Duodenal mucosa (tissue), 2 donors: ENCODE results near the gene CNTN1.
"Not testable (repeated sequence)": the region's sequence is repeated elsewhere in the genome, so short reads cannot be mapped to it uniquely, and the experiment has no call there.

Source experiments
- H3K27ac ChIP-seq: one replicate; pipeline ENCODE4 v1.7.0; 2013; ENCODE audit warnings: low read depth, low read length
- H3K27me3 ChIP-seq, 2 donors: one replicate each; pipeline ENCODE4 v1.7.0; 2013; ENCODE audit warnings: low read length in 2 of 2, control low read depth in 1 of 2; ENCODE audit not compliant: insufficient read depth in 2 of 2, control insufficient read depth in 1 of 2
- H3K36me3 ChIP-seq, 2 donors: one replicate each; pipeline ENCODE4 v1.7.0; 2013; ENCODE audit warnings: low read length in 2 of 2, control low read depth in 1 of 2; ENCODE audit not compliant: insufficient read depth in 2 of 2, control insufficient read depth in 1 of 2
- H3K4me1 ChIP-seq, 2 donors: one replicate each; pipeline ENCODE4 v1.7.0; 2013; ENCODE audit warnings: low read length in 2 of 2, control low read depth in 1 of 2; ENCODE audit not compliant: insufficient read depth in 2 of 2, control insufficient read depth in 1 of 2
- H3K4me3 ChIP-seq, 2 donors: one replicate each; pipeline ENCODE4 v1.7.0; 2013; ENCODE audit warnings: low read length in 2 of 2, low read depth in 1 of 2
- H3K9ac ChIP-seq, 2 donors: one replicate each; pipeline ENCODE4 v1.7.0; 2013; ENCODE audit warnings: low read length in 2 of 2, low read depth in 1 of 2
- H3K9me3 ChIP-seq, 2 donors: one replicate each; pipeline ENCODE4 v1.7.0; 2013; ENCODE audit warnings: low read length in 2 of 2, control low read depth in 1 of 2; ENCODE audit not compliant: control insufficient read depth in 1 of 2

CNTN1 gene

DNA sequence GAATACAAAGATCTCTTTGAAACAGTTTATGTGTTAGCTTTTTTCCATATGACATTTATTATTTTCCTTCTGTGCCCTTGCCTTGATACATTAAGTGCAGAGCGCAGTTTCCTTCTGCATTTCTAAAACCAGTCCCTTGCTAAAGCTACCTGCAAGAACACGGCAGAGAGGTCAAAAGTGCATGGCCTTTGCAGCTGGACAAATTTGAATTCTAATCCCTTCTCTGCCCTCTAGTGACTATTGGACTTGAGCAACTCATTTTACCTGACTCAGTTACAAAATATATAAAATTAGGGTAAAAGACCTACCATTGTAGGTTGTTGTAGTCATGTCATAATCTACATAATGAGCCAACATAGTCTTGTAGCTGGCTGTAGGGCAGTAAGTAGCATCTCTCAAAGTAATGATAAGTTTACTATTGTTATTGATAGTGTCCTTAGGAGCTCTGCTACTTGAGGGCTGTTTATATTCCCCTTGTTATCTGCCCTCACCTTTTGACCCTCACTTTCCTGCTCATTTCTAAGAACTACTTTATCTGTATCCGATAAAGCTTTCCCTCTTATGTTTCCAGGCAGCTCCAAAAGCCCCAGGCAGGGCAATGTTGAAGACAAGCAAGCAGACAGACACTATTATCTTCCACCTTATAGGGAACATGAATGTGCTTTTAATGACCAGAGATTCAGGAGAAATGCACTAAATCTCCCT, 375.9 kb downstream of the CNTN1 start:
- Histone ChIP-seq H3K9ac (no peak overlapping the region), H3K4me1 (no peaks in the 10 kb centered on the region), H3K4me3 (no peak overlapping the region), H3K27me3 (no peaks in the 10 kb centered on the region), H3K27ac (no peak overlapping the region), H3K36me3 (no peaks in the 10 kb centered on the region), H3K9me3 (no peaks in the 10 kb centered on the region)

DNA sequence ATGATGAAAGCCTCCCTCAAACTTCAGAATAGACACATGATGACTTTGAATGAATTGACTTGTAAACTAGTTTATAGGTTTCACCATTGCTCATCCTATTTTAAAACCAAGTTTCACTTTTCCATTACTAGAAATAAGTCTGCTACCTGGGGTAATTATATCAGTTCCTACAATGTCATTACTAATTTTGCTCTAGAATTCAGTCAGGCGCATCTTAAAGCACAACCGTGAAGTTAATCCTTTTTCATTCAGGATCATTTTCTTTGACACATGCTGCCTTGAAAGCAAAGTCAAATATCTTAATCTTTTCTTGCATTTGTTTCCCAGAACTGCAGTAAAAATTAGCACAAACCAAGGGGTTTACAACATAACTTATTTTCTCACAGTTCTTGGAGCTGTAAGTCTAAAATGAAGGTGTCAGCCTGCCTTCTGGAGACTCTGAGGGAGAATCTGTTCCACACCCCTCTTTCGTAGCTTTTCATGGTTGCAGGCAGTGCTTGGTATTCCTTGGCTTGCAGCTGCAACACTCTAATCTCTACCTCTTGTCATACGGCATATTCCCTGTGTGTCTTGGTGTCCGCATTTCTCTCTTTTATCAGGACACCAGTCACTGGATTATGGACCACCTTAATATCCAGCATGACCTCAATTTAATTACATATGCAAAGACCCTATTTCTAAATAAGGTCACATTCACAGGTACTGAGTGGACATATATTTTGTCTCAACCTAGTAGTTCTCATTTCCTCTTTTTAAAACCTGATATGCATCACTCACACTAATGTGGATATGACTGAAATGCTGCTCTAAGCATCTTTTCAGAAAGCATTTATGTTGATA, 381.6 kb downstream of the CNTN1 start:
- no peaks in the 10 kb centered on the region for H3K4me1 ChIP-seq
- no peak overlapping the region for H3K27ac ChIP-seq
- H3K36me3 ChIP-seq = no peaks in the 10 kb centered on the region
- H3K9me3 ChIP-seq = no peaks in the 10 kb centered on the region
- no peak overlapping the region for H3K4me3 ChIP-seq
- no peak overlapping the region for H3K9ac ChIP-seq
- no peaks in the 10 kb centered on the region for H3K27me3 ChIP-seq

DNA sequence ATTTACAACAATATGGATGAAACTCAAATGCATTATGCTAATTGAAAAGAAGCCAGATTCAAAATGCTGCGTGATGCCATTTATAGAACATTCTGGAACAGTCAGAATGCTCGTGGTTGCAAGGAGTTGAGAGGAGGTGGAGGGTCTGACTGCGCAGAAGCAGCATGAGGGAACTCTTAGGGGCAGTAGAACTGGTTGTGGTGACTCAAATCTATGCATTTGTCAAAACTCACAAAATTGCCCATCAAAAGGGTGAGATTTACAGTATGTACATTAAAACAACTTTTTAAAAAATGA, 382.2 kb downstream of the CNTN1 start:
- H3K9ac ChIP-seq = no peak overlapping the region
- no peak overlapping the region for H3K4me3 ChIP-seq
- no peaks in the 10 kb centered on the region for H3K36me3 ChIP-seq
- H3K27me3 ChIP-seq = no peaks in the 10 kb centered on the region
- H3K4me1 ChIP-seq = no peaks in the 10 kb centered on the region
- H3K9me3 ChIP-seq = no peaks in the 10 kb centered on the region
- H3K27ac ChIP-seq = no peak overlapping the region

DNA sequence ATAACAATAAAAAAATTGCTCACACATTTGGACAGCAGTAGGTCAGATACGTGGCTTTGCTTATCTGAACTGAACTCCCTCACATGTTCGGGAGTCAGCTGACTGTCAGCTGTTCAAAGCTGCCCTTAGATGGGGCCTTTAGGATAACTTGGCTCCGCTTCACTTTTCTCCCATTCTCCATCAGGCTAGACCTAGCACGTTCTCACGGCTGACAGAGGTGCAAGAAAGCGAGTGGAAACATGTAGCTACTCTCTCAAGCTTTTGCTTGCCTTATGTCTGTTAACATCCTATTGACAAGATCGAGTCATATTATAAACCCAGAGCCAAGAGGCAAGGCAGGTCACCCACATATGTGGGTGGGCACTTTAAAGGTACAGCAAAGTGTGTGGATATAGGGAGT, 383.9 kb downstream of the CNTN1 start:
- Histone ChIP-seq H3K27ac (no peak overlapping the region), H3K27me3 (no peaks in the 10 kb centered on the region), H3K9me3 (peaks cover 0 to 3% of the 10 kb centered on the region in 2 donors), H3K36me3 (no peaks in the 10 kb centered on the region), H3K4me1 (no peaks in the 10 kb centered on the region), H3K9ac (no peak overlapping the region), H3K4me3 (no peak overlapping the region)

DNA sequence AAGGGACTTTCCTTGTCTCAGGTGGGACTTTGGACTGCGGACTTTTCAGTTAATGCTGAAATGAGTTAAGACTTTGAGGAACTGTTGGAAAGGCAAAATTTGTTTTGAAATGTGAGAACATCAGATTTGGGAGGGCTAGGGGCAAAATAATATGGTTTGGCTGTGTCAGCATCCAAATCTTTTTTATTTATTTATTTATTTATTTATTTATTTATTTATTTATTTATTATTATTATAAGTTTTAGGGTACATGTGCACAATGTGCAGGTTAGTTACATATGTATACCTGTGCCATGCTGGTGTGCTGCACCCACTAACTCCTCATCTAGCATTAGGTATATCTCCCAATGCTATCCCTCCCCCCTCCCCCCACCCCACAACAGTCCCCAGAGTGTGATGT, 389.0 kb downstream of the CNTN1 start:
- not testable (repeated sequence) for H3K9me3 ChIP-seq, H3K9ac ChIP-seq, H3K4me1 ChIP-seq, H3K27ac ChIP-seq, H3K36me3 ChIP-seq, H3K4me3 ChIP-seq, H3K27me3 ChIP-seq

DNA sequence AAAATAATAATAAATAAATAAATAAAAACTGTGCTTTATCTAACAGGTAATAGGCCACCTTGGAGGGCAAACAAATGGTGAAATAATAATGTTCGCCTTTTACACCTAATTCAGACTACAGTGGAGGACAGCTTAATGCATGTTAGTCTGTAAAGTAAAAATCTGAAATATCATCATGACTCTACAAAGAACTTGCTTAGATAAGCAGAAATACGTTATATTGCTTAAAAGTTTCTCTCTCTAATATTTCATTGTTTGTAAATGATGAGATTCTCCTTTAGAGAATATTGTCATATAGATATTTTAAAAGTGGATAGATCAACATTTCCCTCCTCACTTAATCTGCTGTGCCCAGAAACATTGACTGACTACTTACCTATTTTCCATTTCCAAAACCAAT, 397.2 kb downstream of the CNTN1 start:
- no peak overlapping the region for H3K9ac ChIP-seq
- H3K27me3 ChIP-seq = no peaks in the 10 kb centered on the region
- H3K36me3 ChIP-seq = no peaks in the 10 kb centered on the region
- H3K9me3 ChIP-seq = no peaks in the 10 kb centered on the region
- no peak overlapping the region for H3K4me3 ChIP-seq
- H3K4me1 ChIP-seq = no peaks in the 10 kb centered on the region
- no peak overlapping the region for H3K27ac ChIP-seq

DNA sequence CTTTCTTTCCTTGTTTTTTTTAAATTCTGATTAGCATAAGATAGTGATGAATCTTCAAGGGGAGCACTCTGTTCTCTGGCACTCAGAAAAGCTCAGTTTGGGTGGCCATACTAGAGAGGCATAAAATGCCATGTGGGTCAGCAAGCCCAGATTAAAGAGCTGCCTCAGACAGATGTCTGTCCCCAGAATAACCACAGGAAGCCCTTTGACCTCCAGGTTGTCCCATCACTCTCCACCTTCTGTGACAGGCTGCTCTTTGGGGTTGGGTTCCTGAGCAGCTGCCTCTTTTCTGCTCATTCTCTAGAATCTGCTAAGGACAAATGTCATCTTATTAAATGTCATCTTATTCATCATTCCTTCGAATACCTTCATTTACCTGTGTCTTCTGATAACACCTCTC, 399.9 kb downstream of the CNTN1 start:
- no peaks in the 10 kb centered on the region for H3K36me3 ChIP-seq
- no peak overlapping the region for H3K27ac ChIP-seq
- H3K4me3 ChIP-seq = no peak overlapping the region
- no peaks in the 10 kb centered on the region for H3K4me1 ChIP-seq
- no peaks in the 10 kb centered on the region for H3K27me3 ChIP-seq
- no peak overlapping the region for H3K9ac ChIP-seq
- no peaks in the 10 kb centered on the region for H3K9me3 ChIP-seq

DNA sequence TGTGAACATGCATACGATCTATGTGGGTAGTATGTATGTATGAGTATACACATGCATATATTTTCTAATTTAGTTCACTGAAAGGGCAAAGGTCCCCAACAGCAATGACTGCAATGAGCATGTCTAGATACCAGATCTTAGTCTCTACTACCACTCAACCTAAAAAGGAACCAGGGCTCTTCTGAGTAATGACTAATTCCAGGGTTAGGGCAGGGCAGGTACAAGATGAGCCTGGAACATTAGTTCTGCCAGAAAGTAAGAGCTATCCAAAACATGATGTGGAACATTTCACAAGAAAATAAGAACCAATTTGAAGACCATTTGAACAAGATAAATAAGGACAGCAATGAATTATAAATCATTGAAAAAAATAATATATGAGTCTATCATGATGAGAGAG, 404.6 kb downstream of the CNTN1 start:
- H3K27me3 ChIP-seq = no peaks in the 10 kb centered on the region
- no peaks in the 10 kb centered on the region for H3K9me3 ChIP-seq
- H3K36me3 ChIP-seq = no peaks in the 10 kb centered on the region
- H3K4me1 ChIP-seq = no peaks in the 10 kb centered on the region
- no peak overlapping the region for H3K9ac ChIP-seq
- no peak overlapping the region for H3K27ac ChIP-seq
- no peak overlapping the region for H3K4me3 ChIP-seq

DNA sequence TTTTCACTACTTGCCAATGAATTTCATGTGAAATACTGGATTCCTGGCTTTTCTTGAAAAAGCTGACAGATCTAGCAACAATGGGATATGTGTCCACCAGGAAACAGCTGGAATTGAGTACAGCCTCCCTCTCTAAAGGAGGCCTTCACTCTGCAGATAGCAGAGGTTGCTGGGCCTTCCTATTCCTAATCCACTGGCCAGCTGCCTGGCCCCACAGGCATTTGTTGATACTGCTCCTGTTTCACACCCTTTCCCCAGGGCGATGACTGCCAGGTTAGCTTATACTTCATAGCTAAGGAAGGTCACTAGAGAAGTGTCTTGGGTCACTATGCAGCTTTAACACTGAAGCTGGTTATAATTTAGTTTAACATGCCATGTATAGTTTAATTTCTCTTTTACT, 408.3 kb downstream of the CNTN1 start:
- no peak overlapping the region for H3K4me3 ChIP-seq
- no peak overlapping the region for H3K27ac ChIP-seq
- no peaks in the 10 kb centered on the region for H3K36me3 ChIP-seq
- no peak overlapping the region for H3K9ac ChIP-seq
- H3K9me3 ChIP-seq = no peaks in the 10 kb centered on the region
- no peaks in the 10 kb centered on the region for H3K27me3 ChIP-seq
- no peaks in the 10 kb centered on the region for H3K4me1 ChIP-seq

DNA sequence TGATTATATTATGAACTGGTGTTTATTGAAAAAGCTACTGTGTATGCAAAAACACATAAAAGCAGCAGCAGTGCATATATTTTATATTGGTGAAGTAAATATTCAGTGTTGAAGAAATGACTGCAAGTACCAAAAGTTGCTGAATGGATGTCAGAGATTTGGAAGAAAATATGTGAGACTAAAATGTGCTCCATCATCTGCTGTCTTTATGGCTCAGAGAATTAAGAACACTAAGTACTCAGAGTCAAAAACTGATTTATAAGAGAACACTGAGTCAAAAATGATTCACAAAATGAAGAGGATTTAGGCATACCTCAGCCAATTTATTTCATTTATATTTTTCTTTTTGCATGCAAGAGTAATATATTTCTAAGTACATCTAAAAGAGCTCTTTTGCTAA, 409.6 kb downstream of the CNTN1 start:
- H3K9me3 ChIP-seq = no peaks in the 10 kb centered on the region
- no peak overlapping the region for H3K27ac ChIP-seq
- H3K9ac ChIP-seq = no peak overlapping the region
- H3K4me3 ChIP-seq = no peak overlapping the region
- H3K36me3 ChIP-seq = no peaks in the 10 kb centered on the region
- H3K4me1 ChIP-seq = no peaks in the 10 kb centered on the region
- no peaks in the 10 kb centered on the region for H3K27me3 ChIP-seq
